Measurements from ENCODE around the gene MOCOS.

Gene MOCOS

DNA sequence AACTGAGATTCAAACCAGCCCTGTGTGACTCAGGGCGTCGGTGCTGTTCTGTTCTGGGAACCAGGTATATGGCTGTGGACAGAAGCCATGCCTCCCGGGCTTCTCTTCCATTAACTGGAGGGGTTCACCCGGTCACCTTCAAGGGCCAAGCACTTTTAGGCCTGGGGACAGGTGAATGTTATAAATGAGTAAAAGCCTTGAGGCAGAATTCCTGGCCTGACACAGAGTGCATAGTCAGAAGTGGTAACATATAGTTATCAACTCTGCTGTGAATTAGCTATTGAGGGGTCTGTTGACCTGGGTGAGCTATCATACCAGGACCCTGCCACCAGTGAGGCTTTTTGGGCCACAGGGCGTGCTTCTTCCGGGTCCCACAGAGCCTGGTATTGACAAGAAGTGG lies 112.9 kb downstream of the MOCOS start:
- TF ChIP-seq ZBTB7A (IDR thresholded peaks at IDR 0.05; ENCODE audit: low read depth) (no peak), TAF1 (IDR thresholded peaks at IDR 0.05; ENCODE audit: low read depth) (no peak), RAD21 (IDR thresholded peaks at IDR 0.05; ENCODE audit: low read depth) (no peak), EGR1 (IDR thresholded peaks at IDR 0.05) (no peak), YY1 (IDR thresholded peaks at IDR 0.05; ENCODE audit: low read depth) (no peak), EP300 (IDR thresholded peaks at IDR 0.05; ENCODE audit: borderline replicate concordance) (no peak), CEBPB (IDR thresholded peaks at IDR 0.05) (no peak), FOXM1 (IDR thresholded peaks at IDR 0.05; ENCODE audit: borderline replicate concordance, low read depth) (no peak), TCF12 (IDR thresholded peaks at IDR 0.05; ENCODE audit: low read depth) (no peak), TEAD4 (IDR thresholded peaks at IDR 0.05) (no peak)
- TF ChIP-seq, protein P1, sequence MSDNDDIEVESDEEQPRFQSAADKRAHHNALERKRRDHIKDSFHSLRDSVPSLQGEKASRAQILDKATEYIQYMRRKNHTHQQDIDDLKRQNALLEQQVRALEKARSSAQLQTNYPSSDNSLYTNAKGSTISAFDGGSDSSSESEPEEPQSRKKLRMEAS (IDR thresholded peaks at IDR 0.05), result no peak
- TF ChIP-seq, protein P2, sequence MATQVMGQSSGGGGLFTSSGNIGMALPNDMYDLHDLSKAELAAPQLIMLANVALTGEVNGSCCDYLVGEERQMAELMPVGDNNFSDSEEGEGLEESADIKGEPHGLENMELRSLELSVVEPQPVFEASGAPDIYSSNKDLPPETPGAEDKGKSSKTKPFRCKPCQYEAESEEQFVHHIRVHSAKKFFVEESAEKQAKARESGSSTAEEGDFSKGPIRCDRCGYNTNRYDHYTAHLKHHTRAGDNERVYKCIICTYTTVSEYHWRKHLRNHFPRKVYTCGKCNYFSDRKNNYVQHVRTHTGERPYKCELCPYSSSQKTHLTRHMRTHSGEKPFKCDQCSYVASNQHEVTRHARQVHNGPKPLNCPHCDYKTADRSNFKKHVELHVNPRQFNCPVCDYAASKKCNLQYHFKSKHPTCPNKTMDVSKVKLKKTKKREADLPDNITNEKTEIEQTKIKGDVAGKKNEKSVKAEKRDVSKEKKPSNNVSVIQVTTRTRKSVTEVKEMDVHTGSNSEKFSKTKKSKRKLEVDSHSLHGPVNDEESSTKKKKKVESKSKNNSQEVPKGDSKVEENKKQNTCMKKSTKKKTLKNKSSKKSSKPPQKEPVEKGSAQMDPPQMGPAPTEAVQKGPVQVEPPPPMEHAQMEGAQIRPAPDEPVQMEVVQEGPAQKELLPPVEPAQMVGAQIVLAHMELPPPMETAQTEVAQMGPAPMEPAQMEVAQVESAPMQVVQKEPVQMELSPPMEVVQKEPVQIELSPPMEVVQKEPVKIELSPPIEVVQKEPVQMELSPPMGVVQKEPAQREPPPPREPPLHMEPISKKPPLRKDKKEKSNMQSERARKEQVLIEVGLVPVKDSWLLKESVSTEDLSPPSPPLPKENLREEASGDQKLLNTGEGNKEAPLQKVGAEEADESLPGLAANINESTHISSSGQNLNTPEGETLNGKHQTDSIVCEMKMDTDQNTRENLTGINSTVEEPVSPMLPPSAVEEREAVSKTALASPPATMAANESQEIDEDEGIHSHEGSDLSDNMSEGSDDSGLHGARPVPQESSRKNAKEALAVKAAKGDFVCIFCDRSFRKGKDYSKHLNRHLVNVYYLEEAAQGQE (IDR thresholded peaks at IDR 0.05; ENCODE audit: low read depth), result no peak

DNA sequence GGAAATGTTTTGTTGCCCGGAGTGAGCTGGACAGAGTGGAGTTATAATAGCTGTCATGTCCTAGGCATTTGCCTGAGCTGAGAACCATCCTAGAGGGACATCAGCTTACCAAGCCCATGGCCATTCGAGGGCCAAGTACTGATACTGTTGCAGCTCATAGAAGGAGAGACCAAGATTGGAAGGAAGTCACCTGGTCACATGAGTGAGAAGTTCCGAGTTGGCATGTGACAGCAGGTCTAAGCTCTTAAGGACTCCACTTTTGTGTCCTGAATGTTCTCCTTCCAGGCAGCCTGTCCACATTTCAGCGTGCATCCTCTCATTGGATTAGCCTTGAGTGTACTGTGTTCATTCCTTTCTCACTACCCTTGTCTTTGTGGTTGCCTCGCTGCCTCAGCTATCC lies 114.6 kb downstream of the MOCOS start:
- no peak for TF ChIP-seq EP300 (IDR thresholded peaks at IDR 0.05; ENCODE audit: borderline replicate concordance)
- TF ChIP-seq TCF12 (IDR thresholded peaks at IDR 0.05; ENCODE audit: low read depth), result no peak
- TF ChIP-seq, protein P1 (IDR thresholded peaks at IDR 0.05), result no peak
- TF ChIP-seq, protein P2 (IDR thresholded peaks at IDR 0.05; ENCODE audit: low read depth), result no peak
- TF ChIP-seq YY1 (IDR thresholded peaks at IDR 0.05; ENCODE audit: low read depth), result no peak
- no peak for TF ChIP-seq RAD21 (IDR thresholded peaks at IDR 0.05; ENCODE audit: low read depth)
- TF ChIP-seq TEAD4 (IDR thresholded peaks at IDR 0.05), result no peak
- TF ChIP-seq FOXM1 (IDR thresholded peaks at IDR 0.05; ENCODE audit: borderline replicate concordance, low read depth), result no peak
- TF ChIP-seq ZBTB7A (IDR thresholded peaks at IDR 0.05; ENCODE audit: low read depth), result no peak
- no peak for TF ChIP-seq TAF1 (IDR thresholded peaks at IDR 0.05; ENCODE audit: low read depth)
- TF ChIP-seq NFIC (IDR thresholded peaks at IDR 0.05), result no peak
- no peak for TF ChIP-seq EGR1 (IDR thresholded peaks at IDR 0.05)
- TF ChIP-seq CEBPB (IDR thresholded peaks at IDR 0.05), result no peak
- no peak for TF ChIP-seq CREB1 (IDR thresholded peaks at IDR 0.05; ENCODE audit: low read depth)
- TF ChIP-seq, protein P3, sequence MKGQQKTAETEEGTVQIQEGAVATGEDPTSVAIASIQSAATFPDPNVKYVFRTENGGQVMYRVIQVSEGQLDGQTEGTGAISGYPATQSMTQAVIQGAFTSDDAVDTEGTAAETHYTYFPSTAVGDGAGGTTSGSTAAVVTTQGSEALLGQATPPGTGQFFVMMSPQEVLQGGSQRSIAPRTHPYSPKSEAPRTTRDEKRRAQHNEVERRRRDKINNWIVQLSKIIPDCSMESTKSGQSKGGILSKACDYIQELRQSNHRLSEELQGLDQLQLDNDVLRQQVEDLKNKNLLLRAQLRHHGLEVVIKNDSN (IDR thresholded peaks at IDR 0.05), result no peak

DNA sequence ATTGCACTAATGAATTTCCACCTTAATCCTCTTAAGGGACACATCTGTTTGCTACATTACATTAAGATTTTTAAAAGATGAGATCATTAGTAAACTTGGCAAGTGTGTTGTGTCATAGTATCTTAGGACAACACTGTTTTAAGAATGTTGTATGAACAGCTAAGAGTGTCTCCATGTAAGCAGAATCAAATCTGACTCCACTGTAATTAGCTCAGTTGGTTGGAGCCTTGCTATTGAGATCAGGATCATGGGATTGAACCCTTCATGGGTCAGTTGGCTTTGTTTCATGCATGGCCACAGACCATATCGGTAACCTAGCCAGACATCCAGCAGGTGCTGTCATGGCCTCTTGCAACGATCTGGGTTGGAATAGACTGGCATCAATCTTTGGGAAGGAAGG lies 115.4 kb downstream of the MOCOS start:
- TF ChIP-seq NFIC (IDR thresholded peaks at IDR 0.05) (no peak), RAD21 (IDR thresholded peaks at IDR 0.05; ENCODE audit: low read depth) (no peak), TEAD4 (IDR thresholded peaks at IDR 0.05) (no peak), CREB1 (IDR thresholded peaks at IDR 0.05; ENCODE audit: low read depth) (no peak), TAF1 (IDR thresholded peaks at IDR 0.05; ENCODE audit: low read depth) (no peak), TCF12 (IDR thresholded peaks at IDR 0.05; ENCODE audit: low read depth) (no peak), YY1 (IDR thresholded peaks at IDR 0.05; ENCODE audit: low read depth) (no peak), EP300 (IDR thresholded peaks at IDR 0.05; ENCODE audit: borderline replicate concordance) (no peak), ZBTB7A (IDR thresholded peaks at IDR 0.05; ENCODE audit: low read depth) (no peak), EGR1 (IDR thresholded peaks at IDR 0.05) (no peak), CEBPB (IDR thresholded peaks at IDR 0.05) (no peak), FOXM1 (IDR thresholded peaks at IDR 0.05; ENCODE audit: borderline replicate concordance, low read depth) (no peak)
- TF ChIP-seq, protein P3 (IDR thresholded peaks at IDR 0.05), result no peak
- TF ChIP-seq, protein P2 (IDR thresholded peaks at IDR 0.05; ENCODE audit: low read depth), result no peak
- TF ChIP-seq, protein P1 (IDR thresholded peaks at IDR 0.05), result no peak

DNA sequence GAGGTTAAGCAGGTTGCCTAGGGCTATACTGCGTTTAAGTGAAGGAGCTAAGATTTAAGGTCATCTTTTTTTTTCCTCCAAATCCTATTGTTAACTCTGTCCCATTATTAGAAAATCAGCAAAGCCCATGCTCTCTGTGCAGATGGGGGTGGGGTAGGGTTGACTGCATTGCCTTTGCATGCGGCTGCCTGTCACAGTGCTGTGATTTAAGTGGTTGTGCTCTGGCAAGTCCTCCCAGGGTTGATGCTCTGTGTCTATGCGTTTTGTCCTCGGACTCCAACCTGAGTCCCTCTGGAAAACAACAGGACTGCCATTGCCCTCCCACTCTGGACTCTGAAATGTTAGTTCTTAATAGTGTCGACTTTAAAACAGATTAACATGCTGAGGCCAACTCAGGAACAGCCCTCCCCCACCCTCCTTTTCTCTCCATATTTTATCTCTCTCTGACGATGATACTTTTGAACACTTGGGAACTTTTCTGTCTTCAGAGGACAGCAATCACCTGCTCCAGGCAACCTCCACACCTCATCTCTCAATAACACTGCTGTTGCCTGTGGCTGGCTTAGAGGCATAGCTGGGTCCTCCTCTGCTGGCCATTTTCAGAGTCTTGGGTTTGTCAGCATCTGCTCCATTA lies 116.0 kb downstream of the MOCOS start:
- TF ChIP-seq, protein P1 (IDR thresholded peaks at IDR 0.05), result no peak
- TF ChIP-seq, protein P3 (IDR thresholded peaks at IDR 0.05), result no peak
- TF ChIP-seq EGR1 (IDR thresholded peaks at IDR 0.05) (no peak), CREB1 (IDR thresholded peaks at IDR 0.05; ENCODE audit: low read depth) (no peak), ZBTB7A (IDR thresholded peaks at IDR 0.05; ENCODE audit: low read depth) (no peak), TEAD4 (IDR thresholded peaks at IDR 0.05) (no peak), RAD21 (IDR thresholded peaks at IDR 0.05; ENCODE audit: low read depth) (no peak)
